Measurements from ENCODE around the gene HMGCR.

GRCh38 chr5:75368391-75368790 lies 31.4 kb downstream of the HMGCR start:
- TF ChIP-seq, protein P1, sequence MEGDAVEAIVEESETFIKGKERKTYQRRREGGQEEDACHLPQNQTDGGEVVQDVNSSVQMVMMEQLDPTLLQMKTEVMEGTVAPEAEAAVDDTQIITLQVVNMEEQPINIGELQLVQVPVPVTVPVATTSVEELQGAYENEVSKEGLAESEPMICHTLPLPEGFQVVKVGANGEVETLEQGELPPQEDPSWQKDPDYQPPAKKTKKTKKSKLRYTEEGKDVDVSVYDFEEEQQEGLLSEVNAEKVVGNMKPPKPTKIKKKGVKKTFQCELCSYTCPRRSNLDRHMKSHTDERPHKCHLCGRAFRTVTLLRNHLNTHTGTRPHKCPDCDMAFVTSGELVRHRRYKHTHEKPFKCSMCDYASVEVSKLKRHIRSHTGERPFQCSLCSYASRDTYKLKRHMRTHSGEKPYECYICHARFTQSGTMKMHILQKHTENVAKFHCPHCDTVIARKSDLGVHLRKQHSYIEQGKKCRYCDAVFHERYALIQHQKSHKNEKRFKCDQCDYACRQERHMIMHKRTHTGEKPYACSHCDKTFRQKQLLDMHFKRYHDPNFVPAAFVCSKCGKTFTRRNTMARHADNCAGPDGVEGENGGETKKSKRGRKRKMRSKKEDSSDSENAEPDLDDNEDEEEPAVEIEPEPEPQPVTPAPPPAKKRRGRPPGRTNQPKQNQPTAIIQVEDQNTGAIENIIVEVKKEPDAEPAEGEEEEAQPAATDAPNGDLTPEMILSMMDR (IDR thresholded peaks at IDR 0.05): no peak
- TF ChIP-seq EP300 (IDR thresholded peaks at IDR 0.05): no peak
